ENCODE data around the gene CIB4.

GRCh38 chr2:26532301-26533250 lies 108.6 kb downstream of the CIB4 start:
- no peak for TF ChIP-seq CTCF (IDR thresholded peaks at IDR 0.05; ENCODE audit: borderline replicate concordance, extremely low read depth, low read length, poor library complexity, severe bottlenecking)
- no peak for TF ChIP-seq EZH2 (IDR thresholded peaks at IDR 0.05; ENCODE audit: borderline replicate concordance, low read depth, low read length, severe bottlenecking)

Measured in DND-41 (cell line).